GM12892 (cell line): ENCODE data around the gene FCN3.

Experiments
- POLR2A ChIP-seq: IDR thresholded peaks from 2 replicates; pipeline ENCODE4 v1.6.1; 2011; ENCODE audit warnings: low read depth, low read length, control low read depth
- POLR2AphosphoS5 ChIP-seq: IDR thresholded peaks from 2 replicates; pipeline ENCODE4 v1.6.1; 2011; ENCODE audit warnings: low read depth, low read length, control low read depth

GRCh38 chr1:27361553-27361952 lies 13.1 kb downstream of the FCN3 start:
- no peak for TF ChIP-seq POLR2AphosphoS5
- TF ChIP-seq POLR2A = no peak
